ENCODE measurements around the gene MBNL3. TPM values are rescaled to one million over a fixed set of nuclear protein-coding genes. Genes with fewer than 3 reads are reported as not detected.

Gene MBNL3
- polyA plus RNA-seq, 1 donor = 16.4 TPM

DNA sequence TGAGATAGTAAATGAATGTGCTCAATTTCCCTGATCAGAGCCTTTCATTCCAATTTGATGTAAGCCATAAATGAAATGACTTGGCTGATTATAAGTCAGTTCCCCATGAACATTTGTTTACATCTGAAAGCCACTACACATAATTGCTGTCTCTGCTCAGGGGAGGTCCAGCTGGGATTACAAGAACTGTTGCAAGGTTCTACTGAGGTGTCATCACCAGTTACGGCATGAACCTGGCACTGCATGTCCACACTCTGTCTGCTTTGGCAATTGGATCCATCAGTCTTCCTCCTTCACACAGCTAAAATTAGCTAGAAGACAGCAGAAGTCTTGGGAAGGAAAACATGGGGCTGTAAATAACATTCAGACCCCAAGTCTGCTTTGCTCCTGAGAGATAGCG is 12.8 kb upstream of the MBNL3 start:
- no CpG with 5 or more reads among the region's 2 CpGs for WGBS (ENCODE audit: insufficient coverage, low lambda C conversion rate)
- no peaks in the 10 kb centered on the region for H3K27me3 ChIP-seq (ENCODE audit: control insufficient read depth, insufficient read depth, low read length)
- H3K27ac ChIP-seq (ENCODE audit: low read length) = no peak overlapping the region
- H3K4me1 ChIP-seq (ENCODE audit: control insufficient read depth, insufficient read depth, low read length) = no peaks in the 10 kb centered on the region
- no peak overlapping the region for H3K4me3 ChIP-seq (ENCODE audit: low read length)
- no peaks in the 10 kb centered on the region for H3K9me3 ChIP-seq (ENCODE audit: control insufficient read depth, low read depth, low read length)
- DNase-seq = no peak
- H3K36me3 ChIP-seq (ENCODE audit: control insufficient read depth, insufficient read depth, low read length) = no peaks in the 10 kb centered on the region

DNA sequence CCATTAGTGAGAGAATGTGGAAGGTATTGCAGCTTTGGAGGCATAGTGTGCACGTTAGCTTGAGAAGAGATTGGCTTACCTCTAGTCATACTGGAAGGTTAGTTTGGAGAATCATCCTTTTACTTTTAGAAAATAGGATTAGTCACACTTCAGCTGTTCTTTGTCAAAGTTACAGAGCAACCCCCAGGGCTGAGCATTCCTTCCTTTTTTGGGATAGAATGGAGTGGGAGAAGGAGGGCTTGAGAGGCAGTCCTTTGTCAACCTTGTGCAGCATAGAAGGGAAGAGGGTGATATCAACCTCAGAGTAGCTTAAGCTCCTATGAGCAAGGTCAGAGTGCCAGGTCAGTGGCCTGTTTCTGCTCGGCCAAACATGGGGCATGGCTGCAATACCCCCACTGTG is 8.6 kb upstream of the MBNL3 start:
- Histone ChIP-seq H3K4me3 (ENCODE audit: low read length) (no peak overlapping the region), H3K27me3 (ENCODE audit: control insufficient read depth, insufficient read depth, low read length) (no peaks in the 10 kb centered on the region), H3K9me3 (ENCODE audit: control insufficient read depth, low read depth, low read length) (no peaks in the 10 kb centered on the region), H3K4me1 (ENCODE audit: control insufficient read depth, insufficient read depth, low read length) (no peaks in the 10 kb centered on the region), H3K36me3 (ENCODE audit: control insufficient read depth, insufficient read depth, low read length) (no peaks in the 10 kb centered on the region), H3K27ac (ENCODE audit: low read length) (no peak overlapping the region)
- DNase-seq = no peak
- WGBS (ENCODE audit: insufficient coverage, low lambda C conversion rate) = no CpG with 5 or more reads among the region's 2 CpGs

DNA sequence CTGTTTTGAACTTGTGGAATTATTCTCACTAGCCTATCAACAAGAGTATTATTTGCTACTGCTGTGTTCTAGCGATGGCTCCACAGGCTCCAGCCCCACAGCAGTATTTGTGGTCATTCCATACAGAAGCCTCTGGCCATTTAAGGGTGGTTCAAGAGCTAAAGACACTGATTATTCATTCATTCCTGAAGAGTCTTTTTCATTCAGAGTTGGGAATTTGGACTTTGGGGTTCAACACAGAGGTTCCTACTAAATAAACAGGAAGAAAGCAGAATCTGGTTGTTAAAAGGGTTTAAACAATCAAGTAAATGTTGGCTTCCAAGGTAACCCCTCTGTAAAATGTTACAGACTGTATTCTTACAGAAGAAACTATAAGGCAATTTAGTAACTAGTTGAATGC is 4.3 kb upstream of the MBNL3 start:
- no peak for DNase-seq
- Histone ChIP-seq H3K27me3 (ENCODE audit: control insufficient read depth, insufficient read depth, low read length) (no peaks in the 10 kb centered on the region), H3K4me3 (ENCODE audit: low read length) (no peak overlapping the region), H3K36me3 (ENCODE audit: control insufficient read depth, insufficient read depth, low read length) (no peaks in the 10 kb centered on the region), H3K27ac (ENCODE audit: low read length) (no peak overlapping the region), H3K9me3 (ENCODE audit: control insufficient read depth, low read depth, low read length) (no peaks in the 10 kb centered on the region), H3K4me1 (ENCODE audit: control insufficient read depth, insufficient read depth, low read length) (peaks cover 9% of the 10 kb centered on the region)
- no CpG with 5 or more reads among the region's 1 CpG for WGBS (ENCODE audit: insufficient coverage, low lambda C conversion rate)

DNA sequence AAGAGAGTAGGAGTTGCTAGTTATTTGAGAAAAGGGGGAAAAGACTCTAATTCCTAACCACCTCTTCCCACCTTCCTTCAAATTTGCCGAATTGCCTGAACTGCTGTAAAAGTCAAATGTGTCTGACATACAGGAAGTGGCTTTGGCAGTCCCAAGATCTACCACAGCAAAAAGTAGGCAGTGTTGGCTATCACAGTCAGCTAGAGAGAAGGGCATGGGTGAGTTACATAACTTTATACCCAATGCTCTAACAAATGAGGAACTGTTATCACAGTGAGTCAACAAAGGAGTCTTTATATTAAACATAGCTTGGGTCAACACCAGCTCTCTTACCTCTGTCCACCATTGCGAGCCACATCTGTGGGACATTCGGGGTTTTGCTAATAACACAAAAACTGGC is 2.4 kb upstream of the MBNL3 start:
- Histone ChIP-seq H3K36me3 (ENCODE audit: control insufficient read depth, insufficient read depth, low read length) (no peaks in the 10 kb centered on the region), H3K27ac (ENCODE audit: low read length) (no peak overlapping the region), H3K27me3 (ENCODE audit: control insufficient read depth, insufficient read depth, low read length) (no peaks in the 10 kb centered on the region), H3K4me1 (ENCODE audit: control insufficient read depth, insufficient read depth, low read length) (peaks cover 12% of the 10 kb centered on the region), H3K9me3 (ENCODE audit: control insufficient read depth, low read depth, low read length) (no peaks in the 10 kb centered on the region), H3K4me3 (ENCODE audit: low read length) (no peak overlapping the region)
- no CpG with 5 or more reads among the region's 3 CpGs for WGBS (ENCODE audit: insufficient coverage, low lambda C conversion rate)
- no peak for DNase-seq

DNA sequence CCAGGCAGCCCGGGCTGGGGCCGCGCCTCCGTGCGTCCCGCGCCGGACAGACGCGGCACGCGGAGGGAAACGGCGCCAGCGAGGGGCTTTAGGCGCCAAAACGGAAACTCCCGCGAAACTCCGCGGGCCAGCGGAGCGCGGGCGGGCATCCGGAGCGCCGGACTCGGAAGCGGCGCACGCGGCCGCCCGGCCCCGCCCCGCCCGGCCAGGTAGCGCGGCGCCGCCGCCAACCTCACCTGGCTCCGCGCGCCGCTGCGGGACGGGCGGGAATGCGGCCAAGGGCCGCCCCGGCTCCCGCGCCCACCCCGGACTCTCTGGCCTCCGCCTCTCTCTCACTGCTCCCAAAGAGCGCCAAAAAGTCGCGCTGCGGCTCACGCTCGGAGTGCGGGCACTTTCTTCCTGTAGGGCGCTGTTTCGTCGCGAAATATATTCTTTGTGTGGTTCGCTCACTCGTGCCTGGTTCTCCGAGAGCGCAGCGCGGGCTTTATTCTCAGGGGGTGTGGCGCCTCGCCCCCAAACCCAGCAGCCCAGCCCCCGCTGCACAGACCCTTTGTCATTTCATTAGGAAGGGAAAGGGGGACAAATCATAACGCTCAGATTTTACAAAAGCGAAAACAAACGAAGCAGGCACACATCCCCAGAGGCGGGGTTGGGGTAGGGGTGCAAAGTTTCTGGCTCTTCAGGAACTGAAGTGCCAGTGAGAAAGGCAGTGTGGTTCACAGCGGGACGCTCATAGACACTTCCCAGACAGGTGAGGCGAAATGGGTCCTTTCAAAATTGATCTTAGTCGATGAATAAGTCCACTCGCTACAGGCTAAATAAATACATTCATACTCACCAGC is 961 bp upstream of the MBNL3 start:
- Histone ChIP-seq H3K4me1 (ENCODE audit: control insufficient read depth, insufficient read depth, low read length) (peaks cover 13% of the 10 kb centered on the region), H3K4me3 (ENCODE audit: low read length) (peak overlapping the region; percentile 53), H3K27ac (ENCODE audit: low read length) (peak overlapping the region; percentile 72), H3K9me3 (ENCODE audit: control insufficient read depth, low read depth, low read length) (no peaks in the 10 kb centered on the region), H3K36me3 (ENCODE audit: control insufficient read depth, insufficient read depth, low read length) (no peaks in the 10 kb centered on the region), H3K27me3 (ENCODE audit: control insufficient read depth, insufficient read depth, low read length) (no peaks in the 10 kb centered on the region)
- DNase-seq = no peak
- WGBS (ENCODE audit: insufficient coverage, low lambda C conversion rate) = no CpG with 5 or more reads among the region's 86 CpGs

DNA sequence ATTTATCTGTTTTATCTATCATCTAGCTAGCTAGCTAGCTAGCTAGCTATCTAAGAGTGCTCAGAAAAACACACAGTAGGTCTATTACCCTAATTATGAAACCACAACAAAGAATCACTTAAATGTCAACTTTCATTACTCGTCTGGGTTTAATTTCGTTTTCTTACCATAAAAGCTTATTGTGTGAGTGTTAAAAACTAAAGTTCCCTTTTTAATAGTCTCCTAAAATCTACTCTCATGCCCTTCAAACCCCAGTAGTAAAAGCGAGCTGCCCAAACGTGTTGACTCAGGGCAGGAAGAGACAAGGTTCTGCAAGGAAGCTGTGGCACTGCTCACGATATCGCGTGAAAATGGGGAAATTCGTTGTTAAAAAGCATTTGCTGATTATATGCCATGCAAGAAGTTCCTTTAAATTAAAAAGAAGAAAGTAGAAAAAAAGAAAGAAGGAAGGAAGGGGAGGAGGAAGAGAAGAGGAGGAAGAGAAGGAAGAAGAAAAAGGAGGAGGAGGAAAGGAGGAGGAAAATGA is 595 bp downstream of the MBNL3 start:
- peak overlapping the region; percentile 53 for H3K4me3 ChIP-seq (ENCODE audit: low read length)

DNA sequence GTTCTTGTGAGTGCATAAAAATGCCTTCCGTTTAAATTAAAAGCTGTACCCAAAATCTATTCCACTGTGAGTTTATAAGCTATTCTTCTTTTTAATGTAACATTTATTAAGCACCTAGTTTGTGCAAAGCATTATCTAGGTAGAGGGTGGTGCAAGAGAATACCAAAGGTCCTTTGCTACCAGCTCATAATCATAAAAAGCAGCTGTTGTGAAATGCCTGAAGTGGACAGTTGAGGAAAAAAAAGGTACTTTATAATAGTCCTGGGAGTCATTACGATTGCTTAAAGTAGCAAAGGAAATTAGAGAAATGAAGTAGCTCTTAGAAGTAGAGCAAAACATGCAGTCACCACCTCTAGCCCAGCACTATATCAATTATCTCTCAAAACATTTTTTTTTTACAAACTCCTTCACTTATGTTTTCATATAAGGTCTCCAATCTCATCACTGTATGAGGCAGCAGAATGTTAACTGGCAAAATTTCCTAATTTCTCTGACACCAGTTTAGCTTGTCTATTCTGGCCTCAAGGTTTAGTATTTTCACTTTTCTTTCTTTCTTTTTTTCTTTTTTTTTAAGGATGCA is 2.1 kb downstream of the MBNL3 start:
- DNase-seq = peak in 1 of 2 donors; percentile 61

More for the DNA sequence above, 595 bp downstream of the MBNL3 start:
- peaks cover 18% of the 10 kb centered on the region for H3K4me1 ChIP-seq (ENCODE audit: control insufficient read depth, insufficient read depth, low read length)
- WGBS (ENCODE audit: insufficient coverage, low lambda C conversion rate) = no CpG with 5 or more reads among the region's 8 CpGs
- no peaks in the 10 kb centered on the region for H3K27me3 ChIP-seq (ENCODE audit: control insufficient read depth, insufficient read depth, low read length)
- H3K27ac ChIP-seq (ENCODE audit: low read length) = peak overlapping the region; percentile 72
- no peaks in the 10 kb centered on the region for H3K36me3 ChIP-seq (ENCODE audit: control insufficient read depth, insufficient read depth, low read length)
- H3K9me3 ChIP-seq (ENCODE audit: control insufficient read depth, low read depth, low read length) = no peaks in the 10 kb centered on the region
- DNase-seq = peak in 1 of 2 donors; percentile 43

DNA sequence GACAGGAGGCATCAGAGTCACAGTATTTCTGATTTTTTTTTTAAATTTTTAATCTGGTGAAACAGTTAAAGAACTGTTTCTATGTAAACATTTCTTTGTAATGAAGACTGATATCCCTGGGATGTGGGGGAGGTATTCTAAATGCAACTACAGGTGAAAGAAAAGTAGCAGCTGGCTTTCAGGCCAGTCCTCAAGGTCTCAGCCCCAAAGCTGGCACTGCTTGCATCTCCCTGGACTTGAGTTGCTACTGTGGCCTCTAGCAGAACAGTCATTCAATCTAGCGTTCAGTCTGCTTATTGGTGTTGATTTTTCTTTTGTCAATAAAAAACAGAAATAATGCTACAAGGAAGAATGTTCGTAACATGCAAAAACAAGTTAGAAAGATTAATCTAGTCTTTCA is 4.9 kb downstream of the MBNL3 start:
- no peaks in the 10 kb centered on the region for H3K27me3 ChIP-seq (ENCODE audit: control insufficient read depth, insufficient read depth, low read length)
- peaks cover 23% of the 10 kb centered on the region for H3K4me1 ChIP-seq (ENCODE audit: control insufficient read depth, insufficient read depth, low read length)
- H3K4me3 ChIP-seq (ENCODE audit: low read length) = no peak overlapping the region
- WGBS (ENCODE audit: insufficient coverage, low lambda C conversion rate) = no CpG with 5 or more reads among the region's 2 CpGs
- H3K27ac ChIP-seq (ENCODE audit: low read length) = peak overlapping the region; percentile 41
- DNase-seq = no peak
- H3K36me3 ChIP-seq (ENCODE audit: control insufficient read depth, insufficient read depth, low read length) = no peaks in the 10 kb centered on the region
- no peaks in the 10 kb centered on the region for H3K9me3 ChIP-seq (ENCODE audit: control insufficient read depth, low read depth, low read length)

More for the DNA sequence above, 2.1 kb downstream of the MBNL3 start:
- Histone ChIP-seq H3K9me3 (ENCODE audit: control insufficient read depth, low read depth, low read length) (no peaks in the 10 kb centered on the region), H3K4me1 (ENCODE audit: control insufficient read depth, insufficient read depth, low read length) (peaks cover 24% of the 10 kb centered on the region), H3K27ac (ENCODE audit: low read length) (peak overlapping the region; percentile 5), H3K4me3 (ENCODE audit: low read length) (no peak overlapping the region), H3K27me3 (ENCODE audit: control insufficient read depth, insufficient read depth, low read length) (no peaks in the 10 kb centered on the region), H3K36me3 (ENCODE audit: control insufficient read depth, insufficient read depth, low read length) (no peaks in the 10 kb centered on the region)
- WGBS (ENCODE audit: insufficient coverage, low lambda C conversion rate) = no CpG with 5 or more reads among the region's 2 CpGs

DNA sequence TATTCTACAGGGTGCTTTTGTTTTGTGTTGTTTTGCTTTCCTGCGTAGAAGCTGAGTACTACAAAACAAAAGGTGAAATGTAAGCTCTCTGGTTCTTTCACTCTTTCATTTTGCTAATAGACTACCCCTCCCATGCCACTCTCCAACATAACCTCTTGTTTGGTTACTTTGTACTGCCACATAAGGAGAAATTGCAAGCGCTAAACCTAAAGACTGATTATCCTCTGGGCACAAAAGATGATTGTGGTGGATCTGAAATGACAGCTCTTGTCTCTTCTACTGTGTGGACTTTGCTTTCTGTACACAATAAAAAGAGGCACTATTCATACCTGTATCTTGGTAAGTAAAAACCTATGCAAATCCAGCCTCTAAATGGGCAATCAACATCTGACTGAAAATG is 5.3 kb downstream of the MBNL3 start:
- WGBS (ENCODE audit: insufficient coverage, low lambda C conversion rate) = no CpG with 5 or more reads among the region's 2 CpGs

DNA sequence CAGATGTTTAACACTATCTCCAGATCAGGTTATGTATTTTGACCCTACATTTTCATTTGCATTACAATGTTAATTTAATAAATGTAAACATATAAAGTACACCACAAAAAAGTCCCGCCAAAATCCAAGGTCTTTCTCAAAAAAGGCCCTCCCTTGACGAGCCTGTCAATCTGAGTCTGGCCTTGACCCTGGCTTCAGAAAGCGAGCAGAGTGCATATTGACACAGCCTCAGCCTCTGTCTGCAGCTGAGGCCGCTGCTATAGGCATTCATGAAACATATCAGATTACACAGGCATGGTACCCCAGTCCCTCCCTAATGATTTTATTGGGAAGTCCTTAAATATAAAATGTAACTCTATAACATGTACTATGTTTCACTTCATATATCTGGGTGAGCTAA is 6.2 kb downstream of the MBNL3 start:
- Histone ChIP-seq H3K9me3 (ENCODE audit: control insufficient read depth, low read depth, low read length) (no peaks in the 10 kb centered on the region), H3K4me1 (ENCODE audit: control insufficient read depth, insufficient read depth, low read length) (peaks cover 23% of the 10 kb centered on the region), H3K27ac (ENCODE audit: low read length) (peak overlapping the region; percentile 46), H3K36me3 (ENCODE audit: control insufficient read depth, insufficient read depth, low read length) (no peaks in the 10 kb centered on the region), H3K4me3 (ENCODE audit: low read length) (no peak overlapping the region), H3K27me3 (ENCODE audit: control insufficient read depth, insufficient read depth, low read length) (no peaks in the 10 kb centered on the region)
- no peak for DNase-seq
- no CpG with 5 or more reads among the region's 4 CpGs for WGBS (ENCODE audit: insufficient coverage, low lambda C conversion rate)

More for the DNA sequence above, 5.3 kb downstream of the MBNL3 start:
- no peaks in the 10 kb centered on the region for H3K9me3 ChIP-seq (ENCODE audit: control insufficient read depth, low read depth, low read length)
- H3K4me3 ChIP-seq (ENCODE audit: low read length) = no peak overlapping the region
- H3K27me3 ChIP-seq (ENCODE audit: control insufficient read depth, insufficient read depth, low read length) = no peaks in the 10 kb centered on the region
- peak overlapping the region; percentile 46 for H3K27ac ChIP-seq (ENCODE audit: low read length)
- DNase-seq = peak in 1 of 2 donors; percentile 52
- H3K4me1 ChIP-seq (ENCODE audit: control insufficient read depth, insufficient read depth, low read length) = peaks cover 23% of the 10 kb centered on the region
- H3K36me3 ChIP-seq (ENCODE audit: control insufficient read depth, insufficient read depth, low read length) = no peaks in the 10 kb centered on the region
